Panc1 (cell line): ENCODE results near the gene WDR5B. TPM values are rescaled to one million over a fixed set of nuclear protein-coding genes. Genes with fewer than 3 reads are reported as not detected.

Experiments
- ATAC-seq: fragments of 200-7000 bp; cut with Tn5 transposase; 2 replicates; pipeline ENCODE4 v1.9.1; 2020; ENCODE audit warnings: mild to moderate bottlenecking, moderate library complexity
- BruUV-seq: library from RNA; stranded (reverse); fragments of 400-500 nt; replicated peaks from 2 replicates; lab custom pipeline; 2021; lab: Mats Ljungman, UMichigan
- CTCF ChIA-PET: fragments of 300-600 bp; sonication (Branson Sonifier 250); formaldehyde crosslinking; loops from one replicate; lab custom pipeline; 2022; ENCODE audit warnings: antibody characterized with exemption; lab: Charles Lee
- POLR2A ChIA-PET: fragments of 300-600 bp; sonication (Branson Sonifier 250); formaldehyde crosslinking; loops from one replicate; lab custom pipeline; 2022; ENCODE audit warnings: antibody characterized with exemption; lab: Charles Lee
- DNase-seq: peaks from one replicate; pipeline ENCODE4 v3.0.0-alpha.2; 2010; ENCODE audit warnings: low read depth, low spot score
- H3K27ac ChIP-seq: 2 replicates; pipeline ENCODE4 v1.5.1; 2011; ENCODE audit warnings: mild to moderate bottlenecking, low read length, inconsistent platforms
- H3K27me3 ChIP-seq: fragments of 200-500 bp; sonication (Bioruptor generic); 2 replicates; pipeline ENCODE4 v1.6.0; 2014; ENCODE audit warnings: low read length, inconsistent platforms; ENCODE audit not compliant: control insufficient read depth, insufficient read depth
- H3K36me3 ChIP-seq: fragments of 200-500 bp; sonication (Bioruptor generic); 2 replicates; pipeline ENCODE4 v1.5.1; 2014; ENCODE audit warnings: inconsistent platforms, mild to moderate bottlenecking, low read length, moderate library complexity; ENCODE audit not compliant: control insufficient read depth, insufficient read depth
- H3K4me1 ChIP-seq: 2 replicates; pipeline ENCODE4 v1.5.1; 2011; ENCODE audit warnings: inconsistent platforms, mild to moderate bottlenecking, low read length, moderate library complexity; ENCODE audit not compliant: control insufficient read depth, insufficient read depth
- H3K4me3 ChIP-seq, 2 experiments: 2 replicates each; pipeline ENCODE4 v1.5.1; 2011 to 2012; ENCODE audit warnings: low read depth in 2 of 2, low read length in 2 of 2, mild to moderate bottlenecking in 2 of 2, inconsistent platforms in 1 of 2, moderate library complexity in 1 of 2
- H3K9me3 ChIP-seq: fragments of 200-500 bp; sonication (Bioruptor generic); 2 replicates; pipeline ENCODE4 v1.5.1; 2014; ENCODE audit warnings: low read depth, mild to moderate bottlenecking, inconsistent platforms, low read length, moderate library complexity; ENCODE audit not compliant: control insufficient read depth, insufficient read depth
- CTCF ChIP-seq: fragments of 450-650 bp; IDR thresholded peaks from 2 replicates; pipeline ENCODE4 v1.5.1; 2017; ENCODE audit warnings: mild to moderate bottlenecking
- POLR2AphosphoS5 ChIP-seq: IDR thresholded peaks from 2 replicates; pipeline ENCODE4 v1.6.1; 2012; ENCODE audit warnings: mild to moderate bottlenecking, low read depth, low read length, moderate library complexity
- REST ChIP-seq, 2 experiments: IDR thresholded peaks; 2 replicates each; pipeline ENCODE4 v1.6.1; 2011 to 2012; ENCODE audit warnings: low read depth in 2 of 2, control low read depth in 1 of 2, low read length in 1 of 2, mild to moderate bottlenecking in 1 of 2, moderate library complexity in 1 of 2; ENCODE audit not compliant: insufficient read depth in 1 of 2
- SIN3A ChIP-seq: IDR thresholded peaks from 2 replicates; pipeline ENCODE4 v1.6.1; 2012; ENCODE audit warnings: low read depth, mild to moderate bottlenecking, low read length, moderate library complexity, borderline replicate concordance; ENCODE audit not compliant: insufficient read depth
- TCF7L2 ChIP-seq: IDR thresholded peaks from 2 replicates; pipeline ENCODE4 v1.6.1; 2011; ENCODE audit warnings: mild to moderate bottlenecking, low read depth, low read length, inconsistent platforms
- in situ Hi-C: cut with HindIII; loops from 2 replicates; pipeline ENCODE4 v1.10.0; 2016; ENCODE audit warnings: low sequenced_read_pairs, low pct_unique_long_range_greater_than_20kb
- intact Hi-C: fragments of 100-400 bp; cut with micrococcal nuclease; formaldehyde crosslinking; loops from one replicate; pipeline ENCODE4 v1.10.0; 2022; ENCODE audit not compliant: unreplicated experiment
- total RNA-seq: library from RNA; stranded (reverse); gene quantifications from one replicate; pipeline ENCODE4 v1.2.1, GENCODE V29; 2021; ENCODE audit not compliant: unreplicated experiment

Gene WDR5B
- total RNA-seq, 1 experiment from 2014 or later, result 5.5 TPM

GRCh38 chr3:122443090-122443489, 27.2 kb upstream of the WDR5B start:
- no peak overlapping the region for H3K4me3 ChIP-seq
- POLR2A ChIA-PET, result no interaction called here
- BruUV-seq, result no TSS peak
- DNase-seq, result no peak
- no peaks in the 10 kb centered on the region for H3K4me1 ChIP-seq
- ATAC-seq, result no peak
- in situ Hi-C loops, result no loop called here
- H3K36me3 ChIP-seq, result peaks cover 26% of the 10 kb centered on the region
- no peak for TF ChIP-seq REST (IDR thresholded peaks at IDR 0.05; ENCODE audit: insufficient read depth in 1 of 2, low read depth in 2 of 2, low read length in 1 of 2)
- TF ChIP-seq TCF7L2, result no peak
- no peak for TF ChIP-seq SIN3A
- TF ChIP-seq CTCF, result no peak
- no peak for TF ChIP-seq POLR2AphosphoS5
- no peaks in the 10 kb centered on the region for H3K9me3 ChIP-seq
- intact Hi-C loops, result no loop called here
- no peaks in the 10 kb centered on the region for H3K27me3 ChIP-seq
- H3K27ac ChIP-seq, result no peak overlapping the region
- CTCF ChIA-PET, result no interaction called here

GRCh38 chr3:122435950-122436349, 20.1 kb upstream of the WDR5B start:
- Histone ChIP-seq H3K27me3 (no peaks in the 10 kb centered on the region), H3K4me3 (no peak overlapping the region), H3K36me3 (peaks cover 42% of the 10 kb centered on the region), H3K27ac (no peak overlapping the region), H3K4me1 (no peaks in the 10 kb centered on the region), H3K9me3 (no peaks in the 10 kb centered on the region)
- ATAC-seq (no peak), DNase-seq (no peak)
- ChIA-PET POLR2A (no interaction called here), CTCF (no interaction called here)
- BruUV-seq, result no TSS peak
- intact Hi-C loops (no loop called here), in situ Hi-C loops (no loop called here)
- no peak for TF ChIP-seq REST (IDR thresholded peaks at IDR 0.05; ENCODE audit: insufficient read depth in 1 of 2, low read depth in 2 of 2, low read length in 1 of 2)
- TF ChIP-seq CTCF, result no peak
- no peak for TF ChIP-seq SIN3A
- no peak for TF ChIP-seq TCF7L2
- no peak for TF ChIP-seq POLR2AphosphoS5
